Measurements from ENCODE around the gene C16orf96.

C16orf96 gene

DNA sequence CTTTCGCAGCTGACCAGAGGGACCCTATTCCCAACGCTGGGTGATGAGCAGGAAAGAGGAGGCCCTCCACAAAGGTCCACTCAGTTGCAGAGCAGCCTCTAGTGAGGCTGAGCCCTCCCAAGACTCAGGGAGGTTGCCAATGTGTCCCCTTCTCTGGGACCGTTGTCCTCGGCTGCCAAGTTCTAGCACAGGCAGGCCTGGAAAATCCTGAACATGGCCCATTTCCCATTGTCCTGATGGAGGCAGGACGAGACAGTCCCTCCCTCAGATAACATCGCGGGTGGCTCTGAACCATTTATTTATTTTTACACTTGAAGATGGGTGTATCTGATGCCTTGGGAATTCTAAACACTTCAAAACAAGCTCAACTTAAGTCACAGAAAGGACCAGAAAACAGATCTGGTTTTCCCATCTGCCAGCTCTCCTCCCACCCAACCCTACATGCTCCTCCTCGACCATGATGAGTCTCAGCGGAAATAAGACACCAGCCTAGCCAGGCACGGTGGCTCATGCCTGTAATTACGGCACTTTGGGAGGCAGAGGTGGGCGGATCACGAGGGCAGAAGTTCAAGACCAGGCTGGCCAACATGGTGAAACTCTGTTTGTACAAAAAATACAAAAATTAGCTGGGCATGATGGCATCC is 30.4 kb upstream of the C16orf96 start:
- no peak for DNase-seq

DNA sequence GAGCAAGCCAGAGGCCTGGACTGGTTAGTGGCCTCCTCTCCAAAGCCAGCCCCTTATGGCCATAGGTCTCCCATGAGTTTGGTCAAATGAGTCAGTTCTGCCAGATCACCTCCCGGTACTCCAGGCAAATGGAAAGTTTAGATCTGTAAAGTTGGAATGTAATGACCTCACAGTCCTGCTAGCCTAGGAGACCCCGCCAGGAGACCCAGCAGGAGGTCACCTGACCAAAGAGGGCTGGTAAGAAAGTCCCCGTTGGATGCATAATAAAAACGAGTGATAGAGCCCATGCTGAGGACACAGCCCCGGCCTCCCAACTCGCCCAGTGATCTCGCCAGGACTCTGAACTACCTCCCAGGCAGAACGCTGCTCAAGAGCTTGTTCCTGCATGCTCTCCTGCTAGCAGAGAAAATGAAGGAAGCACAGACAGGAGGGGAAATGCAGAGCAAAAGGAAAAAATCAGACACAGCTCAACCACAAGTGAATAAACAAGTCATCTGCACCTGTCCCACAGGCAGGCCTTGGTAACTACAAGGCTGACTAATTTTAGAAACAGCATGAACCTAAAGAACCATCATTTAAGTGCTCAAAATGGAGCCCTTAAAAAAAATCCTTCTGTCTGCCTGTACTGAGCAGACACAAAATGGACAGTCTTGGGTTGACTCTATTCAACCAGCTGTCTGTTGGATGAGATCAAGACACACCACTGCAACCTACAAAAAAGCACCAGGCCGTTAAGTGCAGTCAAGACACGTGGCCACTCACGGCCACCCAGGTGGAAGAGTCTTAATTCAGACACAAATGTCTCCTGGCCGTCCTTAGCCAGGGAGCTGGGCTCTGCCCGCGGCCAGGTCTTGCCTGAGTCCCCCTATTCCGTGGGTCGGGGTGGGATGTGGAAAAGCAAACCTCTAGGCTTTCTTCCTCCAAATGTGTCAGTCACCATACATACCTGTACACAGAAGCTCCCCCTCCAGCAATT is 26.8 kb upstream of the C16orf96 start:
- DNase-seq, result no peak

GRCh38 chr16:4531811-4532210 is 24.3 kb upstream of the C16orf96 start:
- DNase-seq, result no peak

GRCh38 chr16:4532238-4532637 is 23.9 kb upstream of the C16orf96 start:
- no peak for DNase-seq

GRCh38 chr16:4533490-4533889 is 22.6 kb upstream of the C16orf96 start:
- no peak for DNase-seq

- no peak for DNase-seq
These were observed 21.9 kb upstream of the C16orf96 start for GRCh38 chr16:4534151-4534790.

DNA sequence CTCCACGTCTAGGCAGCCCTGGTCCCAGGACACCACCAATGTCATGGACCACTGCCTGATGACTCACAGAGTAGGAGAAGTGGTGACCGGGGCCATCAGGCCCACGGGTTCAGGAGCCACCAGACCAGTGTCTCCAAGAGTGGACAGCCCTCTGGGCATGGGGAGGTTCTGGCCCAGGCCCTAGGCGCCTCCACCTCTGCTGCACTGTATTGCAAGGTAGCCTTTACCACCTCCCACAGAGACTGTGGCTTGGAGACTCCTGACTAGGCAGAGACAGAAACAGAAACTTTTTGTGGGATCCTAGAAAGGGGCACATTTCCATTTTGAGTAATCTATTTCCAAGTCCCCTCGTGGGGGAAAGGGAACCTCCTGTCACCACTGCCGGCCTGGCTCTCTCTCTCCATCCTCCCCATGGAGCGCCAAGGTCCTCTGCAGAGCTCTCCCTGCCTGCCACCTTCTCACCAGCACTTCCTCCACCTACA is 20.5 kb upstream of the C16orf96 start:
- DNase-seq, result no peak

DNA sequence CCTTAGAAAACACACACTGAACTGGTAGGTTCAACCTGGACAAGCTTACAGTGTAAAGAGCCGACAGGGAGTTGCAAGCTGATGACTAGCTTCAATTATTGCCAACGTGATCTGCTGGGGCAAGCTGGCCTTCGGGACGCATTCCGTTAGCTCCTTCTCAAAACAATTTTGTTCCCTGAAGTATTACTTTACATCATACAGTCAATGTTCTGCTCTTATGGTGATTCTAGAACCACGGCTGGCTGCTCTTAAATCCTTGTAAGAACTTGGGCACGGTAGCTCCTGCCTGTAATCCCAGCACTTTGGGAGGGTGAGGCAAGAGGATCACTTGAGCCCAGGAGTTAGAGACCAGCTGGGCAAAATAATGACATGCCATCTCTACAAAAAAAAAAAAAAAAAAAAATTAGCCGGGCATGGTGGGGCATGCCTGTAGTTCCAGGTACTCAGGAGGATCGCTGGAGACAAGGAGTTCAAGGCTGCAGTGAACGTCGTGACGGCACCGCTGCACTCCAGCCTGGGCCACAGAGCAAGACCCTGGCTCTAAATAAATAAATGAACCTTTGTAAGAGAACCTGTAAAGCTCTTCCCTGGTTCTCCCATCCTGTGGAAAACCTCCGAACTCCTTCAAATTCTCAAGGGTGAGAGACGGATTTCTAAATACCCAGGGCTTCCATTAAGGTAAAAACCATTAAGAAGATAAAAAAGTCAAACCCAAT is 19.6 kb upstream of the C16orf96 start:
- no peak for DNase-seq

- DNase-seq, result peak; percentile 34
These were observed 18.5 kb upstream of the C16orf96 start for GRCh38 chr16:4537376-4538343.

DNA sequence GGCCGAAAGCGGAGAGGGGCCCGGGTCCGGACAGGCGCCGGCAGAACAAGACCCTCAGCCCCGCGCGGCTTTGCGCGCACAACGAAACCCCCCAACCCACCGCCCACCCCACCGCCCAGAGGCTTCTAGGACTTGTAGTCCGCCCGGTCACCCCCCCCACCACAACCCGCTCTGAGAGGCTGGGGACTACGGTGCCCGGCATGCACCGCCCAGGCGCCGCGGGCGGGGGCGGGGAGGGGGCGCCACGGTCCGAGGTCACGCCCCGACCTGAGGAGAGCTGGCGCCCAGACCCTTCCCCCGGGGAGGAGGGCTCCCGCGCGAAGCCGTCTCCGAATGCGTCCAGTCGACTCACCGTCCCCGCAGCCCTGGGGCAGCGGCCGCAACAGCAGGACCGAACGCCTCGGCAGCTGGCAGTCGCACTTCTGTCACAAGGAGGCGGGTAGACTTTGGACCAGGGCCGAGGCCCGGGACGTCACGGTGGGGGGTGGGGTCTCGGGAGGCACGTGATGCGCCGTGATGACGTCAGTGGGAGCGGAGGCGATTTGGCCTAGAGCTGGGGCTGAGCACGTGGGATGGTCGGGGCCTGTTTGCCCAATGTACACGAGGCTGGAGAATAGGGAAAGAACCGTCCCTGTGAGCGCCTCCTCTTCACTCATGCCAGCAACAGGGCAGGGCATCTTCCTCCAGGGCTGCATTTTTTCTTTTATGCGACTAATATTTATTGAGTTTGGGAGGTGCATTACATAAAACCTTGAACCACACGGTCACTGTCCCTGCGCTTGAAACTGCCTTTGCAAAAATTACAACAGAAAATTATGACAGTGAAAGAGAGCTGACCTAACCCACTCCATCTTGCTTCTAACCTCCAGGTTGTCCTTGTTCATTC is 17.5 kb upstream of the C16orf96 start, which contains the start of gene CDIP1:
TSS of gene CDIP1 (minus strand) at position 424 of the 886 bp plus-strand sequence. CDS start 24,643 bp downstream, outside the sequence.
- DNase-seq, result peak; percentile 97

DNA sequence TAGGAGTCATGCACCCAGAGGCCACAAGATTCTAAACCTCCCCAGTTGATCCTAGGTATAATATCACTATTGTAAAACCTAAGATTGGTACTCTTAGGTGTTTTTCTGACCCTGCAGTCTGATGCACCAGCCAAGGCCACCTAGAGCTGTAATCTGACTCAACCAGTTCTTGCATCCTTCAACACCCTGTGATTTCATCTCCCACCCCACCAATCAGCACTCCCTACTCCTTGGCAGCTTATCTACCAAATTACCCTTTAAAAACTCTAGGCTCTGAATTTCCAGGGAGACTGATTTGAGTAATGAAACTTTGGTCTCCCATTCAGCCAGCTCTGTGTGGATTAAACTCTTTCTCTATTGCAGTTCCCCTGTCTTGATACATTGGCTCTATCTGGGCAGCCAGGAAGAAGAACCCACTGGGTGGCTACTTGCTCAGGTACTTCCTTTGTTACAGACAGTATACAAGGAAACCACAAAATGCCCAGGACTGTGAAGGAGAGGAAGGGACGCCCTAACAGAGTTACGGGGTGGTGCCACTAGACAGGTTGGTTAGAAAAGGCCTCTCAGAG is 16.3 kb upstream of the C16orf96 start:
- peak; percentile 7 for DNase-seq

- DNase-seq, result no peak
These were observed 11.7 kb upstream of the C16orf96 start for GRCh38 chr16:4544473-4544872.

DNA sequence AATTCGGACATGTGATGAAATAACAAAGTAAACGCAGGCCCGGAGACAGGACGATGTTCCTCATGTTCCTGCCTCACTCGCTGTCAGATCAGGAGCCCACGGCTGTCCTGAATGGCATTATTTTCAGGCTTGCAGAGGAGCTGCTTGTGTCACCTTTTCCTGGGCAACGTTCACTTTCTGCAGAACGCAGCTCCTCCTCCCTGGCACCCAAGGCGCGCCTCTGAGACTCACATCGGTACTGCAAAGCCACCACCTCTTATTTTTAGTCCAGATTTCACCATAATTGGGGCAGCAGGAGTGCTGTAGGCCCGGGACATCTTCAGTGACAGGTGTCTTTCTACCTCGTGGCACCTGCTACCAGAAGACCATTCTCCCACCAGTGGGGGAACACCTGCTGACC is 8.0 kb upstream of the C16orf96 start:
- no peak for DNase-seq

- DNase-seq, result no peak
These were observed 5.5 kb upstream of the C16orf96 start for GRCh38 chr16:4550591-4550990.

GRCh38 chr16:4552541-4552940 is 3.6 kb upstream of the C16orf96 start:
- no peak for DNase-seq

- DNase-seq, result no peak
These were observed 440 bp downstream of the C16orf96 start for GRCh38 chr16:4556580-4556979.

GRCh38 chr16:4557973-4558372 is 1.8 kb downstream of the C16orf96 start:
- no peak for DNase-seq

GRCh38 chr16:4561596-4561995 is 5.5 kb downstream of the C16orf96 start:
- no peak for DNase-seq

- no peak for DNase-seq
These were observed 8.6 kb downstream of the C16orf96 start for GRCh38 chr16:4564661-4565267.

DNA sequence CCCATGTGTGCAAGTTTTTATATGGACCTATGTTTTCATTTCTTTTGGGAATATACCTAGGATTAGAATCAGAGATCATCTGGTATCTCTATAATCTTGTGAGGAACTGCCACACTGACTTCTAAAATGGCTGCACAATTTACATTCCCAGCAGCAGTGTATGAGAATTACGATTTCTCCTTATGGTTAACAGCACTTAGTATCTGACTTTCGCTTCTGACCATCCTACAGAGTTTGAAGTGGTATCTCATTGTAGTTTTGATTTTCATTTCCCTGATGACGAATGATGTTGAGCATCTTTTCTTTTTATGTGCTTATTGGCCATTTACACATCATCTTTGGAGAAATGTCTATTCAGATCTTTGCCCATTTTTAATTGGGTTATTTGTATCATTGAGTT is 10.0 kb downstream of the C16orf96 start:
- DNase-seq, result no peak
